Measurements from ENCODE around the gene AOC2. TPM values are rescaled to one million over a fixed set of nuclear protein-coding genes. Genes with fewer than 3 reads are reported as not detected.

The AOC2 gene
- total RNA-seq, 1 experiment from 2014 or later = 7.1 TPM

GRCh38 chr17:42832934-42833766, 11.2 kb upstream of the AOC2 start, which contains the start of gene PSME3:
Gene PSME3, plus strand, starts transcription at chr17:42833397. Its CDS starts 235 bp downstream, at chr17:42833632.
- Histone ChIP-seq H4K20me1 (ENCODE audit: control insufficient read depth, insufficient read depth, insufficient read length) (no peaks in the 10 kb centered on the region), H3K27ac (ENCODE audit: insufficient read length, low read depth, low read length) (peak within 1 kb of the TSS; percentile 50), H3K14ac (ENCODE audit: insufficient read depth, low read length) (peak within 1 kb of the TSS; percentile 98), H3K9ac (ENCODE audit: extremely low read depth, insufficient read length, low read length) (peak within 1 kb of the TSS; percentile 91), H2AFZ (ENCODE audit: low read length) (peak within 1 kb of the TSS; percentile 93), H3K23me2 (ENCODE audit: insufficient read length, low read depth, low read length, poor library complexity, severe bottlenecking) (peaks cover 9% of the 10 kb centered on the region), H3K79me2 (ENCODE audit: insufficient read depth, low read length) (peaks cover 5% of the 10 kb centered on the region; the same call in 1 of the 2 replicates), H3K79me1 (ENCODE audit: insufficient read depth, low read depth, low read length, poor library complexity, severe bottlenecking) (peaks cover 3% of the 10 kb centered on the region), H2BK15ac (ENCODE audit: low read depth, low read length) (no peak within 1 kb of the TSS), H3K27me3 (ENCODE audit: insufficient read depth, low read length) (no peaks in the 10 kb centered on the region), H3K4me2 (ENCODE audit: insufficient read depth, insufficient read length, low read length) (peak within 1 kb of the TSS; percentile 95), H2BK5ac (ENCODE audit: insufficient read length, low read length) (peak within 1 kb of the TSS; percentile 56), H4K91ac (ENCODE audit: insufficient read length, low read depth, low read length) (peak within 1 kb of the TSS; percentile 7), H3T11ph (ENCODE audit: low read length) (peak within 1 kb of the TSS; percentile 86), H4K8ac (replicated peaks; ENCODE audit: insufficient read length, low read depth, low read length) (peak within 1 kb of the TSS; percentile 30), H2AK5ac (ENCODE audit: insufficient read length, low read length) (no peak within 1 kb of the TSS), H3K18ac (ENCODE audit: insufficient read length, low read depth, low read length) (peak within 1 kb of the TSS; percentile 98), H3K4me1 (ENCODE audit: insufficient read depth, low read length) (no peaks in the 10 kb centered on the region), H3K9me3 (ENCODE audit: control insufficient read depth, low read depth, low read length) (no peaks in the 10 kb centered on the region), H2BK20ac (ENCODE audit: low read depth, low read length, poor library complexity, severe bottlenecking) (peak within 1 kb of the TSS; percentile 6), H3K56ac (ENCODE audit: insufficient read length, low read depth, low read length) (peak within 1 kb of the TSS; percentile 31), H2BK120ac (ENCODE audit: low read depth, low read length, poor library complexity, severe bottlenecking) (peak within 1 kb of the TSS; percentile 85), H3K4ac (ENCODE audit: low read depth, low read length) (peak within 1 kb of the TSS; percentile 12; the same call in 1 of the 2 replicates), H4K5ac (ENCODE audit: insufficient read length, low read depth, low read length) (peak within 1 kb of the TSS; percentile 53), H3K23ac (ENCODE audit: insufficient read length, low read depth, low read length) (no peak within 1 kb of the TSS), H2BK12ac (ENCODE audit: insufficient read length, low read depth, low read length) (no peak within 1 kb of the TSS)
- no CpG with 5 or more reads among the region's 71 CpGs for WGBS (ENCODE audit: extremely low coverage, insufficient read length, low lambda C conversion rate)
- peak within 1 kb of the TSS; percentile 99 to 100 (median 100) for H3K27ac Mint-ChIP-seq
- peaks cover 14 to 17% of the 10 kb centered on the region in 2 experiments for H3K4me1 Mint-ChIP-seq
- DNase-seq = peak; percentile 96
- H3K36me3 Mint-ChIP-seq (ENCODE audit: insufficient read depth in 1 of 3, low read depth in 3 of 3) = peaks cover 23 to 44% (median 40%) of the 10 kb centered on the region in 3 experiments
- H3K9me3 Mint-ChIP-seq = no peaks in the 10 kb centered on the region; a peak in 1 of 5 replicates
- peaks cover 7% of the 10 kb centered on the region for H3K27me3 Mint-ChIP-seq (ENCODE audit: low read depth)
- H3K4me3 Mint-ChIP-seq = peak within 1 kb of the TSS; percentile 94 to 96
- no peak for TF ChIP-seq CTCF (conservative IDR thresholded peaks at IDR 0.05)

Data from H9 (cell line).